ENCODE measurements around the gene ALDH4A1.
"Not testable (repeated sequence)": the region's sequence is repeated elsewhere in the genome, so short reads cannot be mapped to it uniquely, and the experiment has no call there.

ALDH4A1 gene

GRCh38 chr1:18877282-18877681 lies 25.1 kb downstream of the ALDH4A1 start:
- DNase-seq (ENCODE audit: low read depth), result no peak

- no peak for DNase-seq (ENCODE audit: low read depth)
These were observed 26.1 kb downstream of the ALDH4A1 start for GRCh38 chr1:18876210-18876609.

DNA sequence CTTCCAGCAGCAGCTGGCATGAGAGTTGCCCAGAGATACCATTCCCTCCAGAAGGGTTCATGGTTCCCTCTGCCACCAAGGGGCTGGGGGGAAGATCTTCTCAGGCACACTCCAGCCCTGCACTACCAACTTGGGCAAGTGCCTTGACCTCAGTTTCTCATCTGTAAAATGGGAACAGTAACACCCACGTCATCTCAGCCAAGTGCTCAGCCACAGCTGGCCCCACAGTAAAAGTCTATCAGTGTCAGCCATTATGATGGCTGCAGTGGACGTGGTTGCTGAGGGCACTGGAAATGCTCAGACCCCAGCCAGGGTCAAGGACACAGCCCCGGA lies 26.6 kb downstream of the ALDH4A1 start:
- DNase-seq (ENCODE audit: low read depth), result no peak

DNA sequence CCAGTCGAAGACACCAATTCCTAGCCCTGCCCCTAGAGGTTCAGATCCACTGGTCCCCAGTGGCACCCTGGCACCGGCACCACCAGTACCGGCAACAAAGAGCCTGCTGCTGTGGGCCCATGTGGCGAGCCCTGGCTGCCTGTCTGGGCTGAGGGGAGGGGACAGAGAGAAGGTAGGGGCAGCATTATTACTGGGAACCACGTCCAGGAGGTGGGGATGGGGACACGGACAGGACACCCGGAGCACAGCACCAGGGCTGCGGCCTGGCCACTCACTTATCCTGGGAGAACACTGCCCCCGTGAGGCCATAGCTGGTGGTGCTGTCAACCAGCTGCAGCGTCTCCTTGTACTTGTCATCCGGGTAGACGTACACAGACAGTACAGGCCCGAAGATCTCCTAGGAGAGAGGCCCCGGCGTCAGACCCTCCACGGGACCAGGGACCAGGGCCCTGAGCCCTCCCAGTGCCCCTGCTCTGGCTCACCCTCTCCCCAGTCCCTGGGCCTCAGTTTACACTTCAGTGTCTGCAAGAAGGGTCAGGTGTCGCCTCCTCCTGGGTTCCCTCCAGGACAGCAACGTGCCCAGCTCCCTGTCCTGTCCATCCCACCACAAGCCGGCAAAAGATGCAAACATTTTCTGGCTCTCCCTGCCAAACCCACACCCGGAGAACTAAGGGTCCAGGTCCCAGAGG lies 27.1 kb downstream of the ALDH4A1 start:
- DNase-seq (ENCODE audit: low read depth), result peak; percentile 29

- no peak for DNase-seq (ENCODE audit: low read depth)
These were observed 27.8 kb downstream of the ALDH4A1 start for GRCh38 chr1:18874600-18874999.

DNA sequence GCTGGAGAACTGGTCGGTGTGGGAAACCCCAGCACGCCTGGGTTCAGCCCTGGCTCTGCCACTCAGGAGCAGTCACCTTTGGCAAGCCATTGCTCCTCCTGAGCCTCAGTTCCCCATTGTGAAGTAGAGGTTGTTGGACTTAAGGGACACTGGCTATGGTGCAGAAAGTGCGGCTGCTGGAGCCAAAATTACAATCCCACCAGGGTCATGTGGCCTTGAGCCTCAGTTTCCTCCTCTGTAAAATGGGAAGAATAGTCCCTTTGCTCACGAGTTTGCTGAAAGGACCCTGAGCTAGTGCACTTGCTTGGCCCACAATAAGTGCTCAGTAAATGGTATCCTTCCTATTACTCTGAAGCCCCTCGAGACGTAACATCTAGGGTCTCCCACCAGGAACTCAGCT lies 28.3 kb downstream of the ALDH4A1 start:
- no peak for DNase-seq (ENCODE audit: low read depth)

GRCh38 chr1:18872071-18872611 lies 30.2 kb downstream of the ALDH4A1 start:
- no peak for DNase-seq (ENCODE audit: low read depth)

- no peak for DNase-seq (ENCODE audit: low read depth)
These were observed 30.8 kb downstream of the ALDH4A1 start for GRCh38 chr1:18871401-18872070.

DNA sequence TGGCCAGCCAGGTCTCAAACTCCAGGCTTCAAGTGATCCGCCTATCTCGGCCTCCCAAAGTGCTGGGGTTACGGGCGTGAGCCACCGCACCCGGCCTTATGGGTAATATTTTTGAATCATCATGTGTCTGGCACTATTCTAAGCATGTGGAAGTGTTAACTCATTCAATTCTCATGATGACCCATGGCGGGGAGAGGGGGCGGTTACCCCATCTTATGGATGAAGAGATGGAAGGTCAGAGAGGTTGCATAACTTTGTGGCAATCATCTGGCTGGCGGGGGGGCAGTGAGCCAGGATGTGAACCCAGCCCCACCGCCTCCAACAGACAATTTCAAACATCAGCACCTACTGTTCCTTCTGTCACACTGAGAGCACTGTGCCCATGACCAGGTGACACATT lies 31.4 kb downstream of the ALDH4A1 start:
- no peak for DNase-seq (ENCODE audit: low read depth)

- DNase-seq (ENCODE audit: low read depth), result not testable (repeated sequence)
These were observed 31.8 kb downstream of the ALDH4A1 start for GRCh38 chr1:18870595-18870865.

GRCh38 chr1:18869847-18870594 lies 32.3 kb downstream of the ALDH4A1 start:
- DNase-seq (ENCODE audit: low read depth), result no peak

DNA sequence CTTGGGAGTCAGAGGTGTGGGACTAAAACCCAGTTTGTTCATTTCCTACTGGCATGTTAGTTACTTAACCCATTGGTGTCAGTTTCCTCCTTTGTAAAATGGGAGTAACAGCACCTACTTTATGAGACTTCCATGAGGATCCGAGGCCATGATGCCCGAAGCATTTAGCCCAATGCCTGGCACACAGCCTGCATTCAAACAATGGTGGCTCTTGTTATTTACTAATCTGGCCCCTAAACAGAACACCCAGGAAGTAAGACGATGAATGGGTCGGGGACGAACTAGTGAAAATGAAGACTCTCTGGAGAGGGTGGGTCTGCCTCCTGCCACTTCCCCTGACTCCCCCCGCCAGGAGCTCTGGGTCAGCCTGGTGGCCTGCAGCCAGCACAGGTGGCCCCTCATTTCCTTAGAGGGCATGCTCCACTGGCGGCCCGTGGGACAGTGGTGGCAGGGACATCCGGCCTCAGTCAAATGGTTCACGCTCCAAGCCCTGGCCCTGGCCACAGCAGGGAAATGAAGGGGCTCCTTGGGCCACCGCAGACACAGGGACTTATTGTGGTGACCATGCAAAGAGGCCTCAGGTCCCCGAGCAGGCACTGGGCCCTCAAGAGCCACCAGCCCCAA lies 33.4 kb downstream of the ALDH4A1 start:
- DNase-seq (ENCODE audit: low read depth), result no peak

DNA sequence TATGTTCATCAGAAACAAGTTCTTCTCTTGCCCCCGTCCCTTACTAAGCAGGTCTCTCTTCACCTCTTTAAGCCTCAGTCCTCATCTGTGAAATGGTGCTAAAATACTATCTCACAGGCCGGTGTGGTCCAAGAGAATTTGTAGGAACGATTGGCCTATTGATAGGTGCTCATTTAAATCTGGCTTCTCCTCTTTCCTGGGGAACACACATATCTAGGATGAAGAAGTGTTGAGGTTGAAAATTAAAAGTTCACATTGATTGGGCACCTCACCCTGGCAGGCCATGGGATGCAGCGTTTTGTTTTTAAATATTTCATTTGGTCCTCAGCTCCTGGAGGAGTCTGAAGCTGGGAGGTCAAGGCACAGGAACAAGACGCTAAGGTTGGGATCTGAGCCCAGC lies 34.0 kb downstream of the ALDH4A1 start:
- DNase-seq (ENCODE audit: low read depth), result no peak

- DNase-seq (ENCODE audit: low read depth), result no peak
These were observed 35.5 kb downstream of the ALDH4A1 start for GRCh38 chr1:18866846-18867245.

- DNase-seq (ENCODE audit: low read depth), result no peak
These were observed 36.0 kb downstream of the ALDH4A1 start for GRCh38 chr1:18866314-18866713.

- DNase-seq (ENCODE audit: low read depth), result no peak
These were observed 37.2 kb downstream of the ALDH4A1 start for GRCh38 chr1:18865176-18865575.

GRCh38 chr1:18861590-18861989 lies 40.8 kb downstream of the ALDH4A1 start:
- DNase-seq (ENCODE audit: low read depth), result no peak

DNA sequence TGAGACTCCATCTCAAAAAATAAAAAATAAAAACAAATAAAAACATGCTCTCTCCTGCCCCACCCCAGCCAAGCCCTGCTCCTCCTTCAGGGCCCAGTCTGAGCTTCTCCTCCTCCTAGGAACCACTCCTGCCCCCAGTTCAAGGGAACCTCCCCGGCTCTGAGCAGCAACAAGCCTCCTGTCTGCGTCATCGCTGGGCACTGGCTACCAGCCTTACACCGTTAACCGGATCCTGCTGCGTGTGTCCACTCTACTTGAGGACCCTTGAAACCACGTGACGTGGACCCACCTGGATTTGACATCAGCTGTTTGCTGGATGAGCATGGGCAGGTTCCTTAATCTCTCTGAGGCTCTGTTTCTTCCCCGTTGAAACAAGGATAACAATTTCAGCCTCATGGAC lies 41.3 kb downstream of the ALDH4A1 start:
- DNase-seq (ENCODE audit: low read depth), result no peak

DNA sequence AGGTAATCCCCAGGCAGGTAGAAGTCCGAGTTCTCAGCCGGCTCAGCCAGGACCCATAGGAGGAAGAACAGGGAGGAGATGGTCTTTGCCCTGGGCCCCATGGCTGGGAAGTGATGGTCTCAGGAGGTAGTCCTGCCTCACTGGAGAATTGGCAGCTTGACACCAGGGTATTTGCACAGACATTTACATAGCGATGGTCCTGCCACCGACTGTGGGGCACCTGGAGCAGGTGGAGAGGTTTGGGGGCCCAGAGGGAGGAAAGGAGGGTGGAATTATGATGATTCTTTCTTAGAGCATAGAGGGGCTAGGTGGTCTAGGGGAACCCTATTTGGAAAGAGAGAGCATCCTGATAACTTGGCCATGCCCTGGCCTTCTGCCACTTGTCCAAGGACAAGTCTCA lies 42.8 kb downstream of the ALDH4A1 start, which contains the start of gene TAS1R2:
TAS1R2 (minus strand) TSS at position 101 of the 400 bp plus-strand sequence; CDS start at position 101, 0 bp downstream.
- DNase-seq (ENCODE audit: low read depth), result no peak

DNA sequence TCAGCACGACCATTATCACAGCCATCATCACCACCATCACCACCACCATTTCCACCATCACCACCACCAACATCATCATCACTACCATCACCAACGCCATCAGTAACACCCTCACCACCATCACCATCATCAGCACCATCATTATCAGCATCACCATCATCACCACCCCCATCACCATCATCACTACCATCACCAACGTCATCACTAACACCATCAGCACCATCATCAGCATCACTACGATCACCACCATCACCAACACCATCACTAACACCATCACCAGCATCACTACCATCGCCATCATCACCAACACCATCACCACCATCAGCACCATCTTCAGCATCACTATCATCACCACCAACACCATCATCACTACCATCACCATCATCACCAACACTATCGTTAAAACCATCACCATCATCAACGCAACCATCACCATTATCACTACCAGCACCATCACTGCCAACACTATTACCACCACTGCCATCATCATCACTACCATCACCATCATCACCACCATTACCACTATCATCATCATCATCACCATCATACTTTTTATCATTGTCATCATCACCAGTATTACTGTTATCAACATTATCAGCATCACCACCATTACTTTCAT lies 44.2 kb downstream of the ALDH4A1 start:
- no peak for DNase-seq (ENCODE audit: low read depth)

GRCh38 chr1:18856435-18856834 lies 45.9 kb downstream of the ALDH4A1 start:
- DNase-seq (ENCODE audit: low read depth), result no peak

GRCh38 chr1:18855573-18855972 lies 46.8 kb downstream of the ALDH4A1 start:
- DNase-seq (ENCODE audit: low read depth), result no peak

All from HS-27A (cell line).